Neuron (in vitro differentiated cells): ENCODE data around the gene GPR151.
"Not testable (repeated sequence)": the region's sequence is repeated elsewhere in the genome, so short reads cannot be mapped to it uniquely, and the experiment has no call there.

Experiments
- H2AFZ ChIP-seq: one replicate; pipeline ENCODE4 v1.6.1; 2013; ENCODE audit warnings: low read depth, mild to moderate bottlenecking, inconsistent platforms, low read length, moderate library complexity
- H3K27me3 ChIP-seq: one replicate; pipeline ENCODE4 v1.6.1; 2013; ENCODE audit warnings: low read length; ENCODE audit not compliant: insufficient read depth
- H3K36me3 ChIP-seq: one replicate; pipeline ENCODE4 v1.6.1; 2013; ENCODE audit warnings: low read length; ENCODE audit not compliant: insufficient read depth
- H3K4me1 ChIP-seq: one replicate; pipeline ENCODE4 v1.6.1; 2013; ENCODE audit warnings: low read length; ENCODE audit not compliant: insufficient read depth
- H3K4me3 ChIP-seq: 2 replicates; pipeline ENCODE4 v1.5.1; 2013; ENCODE audit warnings: mild to moderate bottlenecking, low read length, moderate library complexity
- H3K9me3 ChIP-seq: one replicate; pipeline ENCODE4 v1.6.1; 2013; ENCODE audit warnings: low read length

GPR151 gene

DNA sequence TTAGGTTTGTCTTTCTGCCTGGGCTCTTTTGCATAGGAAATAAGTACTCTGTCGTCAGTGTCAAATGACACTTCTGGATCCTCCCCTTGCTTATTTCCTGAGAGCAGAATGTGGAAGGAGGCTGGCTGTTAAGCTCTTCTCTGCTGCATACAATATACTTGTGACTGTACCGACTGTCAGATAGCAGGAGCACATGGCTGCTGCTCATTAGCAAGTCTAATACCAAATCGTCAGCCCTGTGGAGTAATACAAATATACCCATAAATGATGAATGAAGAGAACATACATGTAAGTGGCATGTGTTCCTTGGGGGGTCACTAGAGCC lies at the start of gene GPR151:
Gene GPR151, minus strand, starts transcription at position 40 of the 325 bp plus-strand sequence. CDS start 77 bp downstream, outside the sequence.
- Histone ChIP-seq H3K9me3 (no peaks in the 10 kb centered on the region), H3K4me3 (no peak within 1 kb of the TSS), H2AFZ (no peak within 1 kb of the TSS), H3K36me3 (peaks cover 14% of the 10 kb centered on the region), H3K27me3 (no peaks in the 10 kb centered on the region), H3K4me1 (no peaks in the 10 kb centered on the region)

DNA sequence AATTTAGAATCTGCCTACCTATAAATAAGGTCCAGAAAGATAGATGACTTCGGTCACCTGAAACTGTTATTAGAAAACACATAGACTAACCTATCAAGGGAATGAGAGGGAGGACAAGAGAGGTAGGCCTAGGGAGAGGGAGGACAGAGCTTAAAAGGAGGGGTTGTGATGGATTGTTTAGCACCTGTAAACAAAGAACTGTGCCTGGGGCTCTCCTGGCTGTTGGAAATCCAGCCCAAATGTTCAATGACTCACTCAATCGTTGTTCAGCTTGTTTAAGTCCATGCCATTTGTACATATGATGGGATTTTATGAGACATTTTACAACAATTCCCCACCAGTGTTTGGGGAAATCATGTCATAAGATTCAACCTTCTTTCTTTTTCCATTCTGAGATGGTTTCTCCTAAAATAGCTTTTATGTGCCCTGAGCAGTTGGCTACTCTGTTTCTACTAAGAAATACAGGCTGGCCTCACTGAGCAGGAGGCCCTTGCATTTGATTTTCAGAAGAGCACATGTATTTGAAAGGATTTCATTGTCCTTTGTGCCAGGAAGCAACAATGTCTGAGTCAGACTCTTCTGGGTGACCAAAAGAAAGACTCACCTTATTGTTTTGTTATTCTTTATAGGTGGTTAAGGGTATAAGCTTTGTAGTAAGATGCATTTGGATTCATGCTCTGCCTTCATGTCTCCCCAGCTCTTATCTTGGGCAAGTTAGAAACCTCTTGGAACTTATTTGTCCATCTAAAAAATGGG lies 48.2 kb upstream of the GPR151 start:
- H3K27me3 ChIP-seq = no peaks in the 10 kb centered on the region
- H3K9me3 ChIP-seq = no peaks in the 10 kb centered on the region
- H3K4me1 ChIP-seq = peaks cover 7% of the 10 kb centered on the region
- H3K36me3 ChIP-seq = no peaks in the 10 kb centered on the region
- H2AFZ ChIP-seq = no peak overlapping the region
- H3K4me3 ChIP-seq = no peak overlapping the region

GRCh38 chr5:146562461-146562860 lies 46.5 kb upstream of the GPR151 start:
- H3K36me3 ChIP-seq = no peaks in the 10 kb centered on the region
- no peaks in the 10 kb centered on the region for H3K27me3 ChIP-seq
- H3K4me1 ChIP-seq = peaks cover 7% of the 10 kb centered on the region
- no peak overlapping the region for H2AFZ ChIP-seq
- H3K4me3 ChIP-seq = no peak overlapping the region
- no peaks in the 10 kb centered on the region for H3K9me3 ChIP-seq

DNA sequence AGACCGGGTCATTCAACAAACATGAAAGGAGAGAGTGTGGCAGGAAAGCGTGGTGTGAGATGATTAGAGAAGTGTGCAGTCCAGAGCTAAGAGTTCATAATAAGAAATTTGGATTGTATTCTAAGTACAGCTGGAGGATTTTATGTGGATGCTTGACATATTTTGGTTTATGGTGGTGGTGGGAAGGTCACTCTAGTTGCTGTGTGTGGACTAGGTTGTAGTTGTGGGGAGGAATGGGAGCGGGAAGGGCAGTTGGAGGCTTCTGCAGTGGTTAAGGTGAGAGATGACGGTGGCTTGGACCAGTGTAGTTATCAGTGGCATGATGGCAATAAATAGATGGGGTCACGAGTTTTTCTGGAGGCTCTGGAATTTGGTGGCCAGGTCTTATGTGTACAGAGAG lies 45.7 kb upstream of the GPR151 start:
- Histone ChIP-seq H3K4me3 (no peak overlapping the region), H3K27me3 (no peaks in the 10 kb centered on the region), H2AFZ (no peak overlapping the region), H3K9me3 (no peaks in the 10 kb centered on the region), H3K36me3 (no peaks in the 10 kb centered on the region), H3K4me1 (peaks cover 7% of the 10 kb centered on the region)

- Histone ChIP-seq H3K4me3 (no peak overlapping the region), H3K27me3 (no peaks in the 10 kb centered on the region), H2AFZ (no peak overlapping the region), H3K36me3 (no peaks in the 10 kb centered on the region), H3K4me1 (peaks cover 5% of the 10 kb centered on the region), H3K9me3 (no peaks in the 10 kb centered on the region)
Observed at GRCh38 chr5:146560205-146560812, 44.3 kb upstream of the GPR151 start.

DNA sequence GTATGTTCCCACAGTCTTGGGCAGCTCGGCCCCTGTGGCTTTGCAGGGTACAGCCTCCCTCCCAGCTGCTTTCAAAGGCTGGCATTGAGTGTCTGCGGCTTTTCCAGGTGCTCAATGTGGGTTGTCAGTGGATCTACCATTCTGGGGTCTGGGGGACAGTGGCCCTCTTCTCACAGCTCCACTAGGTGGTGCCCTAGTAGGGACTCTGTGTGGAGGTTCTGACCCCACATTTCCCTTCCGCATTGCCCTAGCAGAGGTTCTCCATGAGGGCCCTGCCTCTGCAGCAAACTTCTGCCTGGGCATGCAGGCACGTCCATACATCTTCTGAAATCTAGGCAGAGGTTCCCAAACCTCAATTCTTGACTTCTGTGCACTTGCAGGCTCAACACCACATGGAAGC lies 40.9 kb upstream of the GPR151 start:
- H2AFZ ChIP-seq, H3K9me3 ChIP-seq, H3K27me3 ChIP-seq, H3K36me3 ChIP-seq, H3K4me1 ChIP-seq, H3K4me3 ChIP-seq: not testable (repeated sequence)

DNA sequence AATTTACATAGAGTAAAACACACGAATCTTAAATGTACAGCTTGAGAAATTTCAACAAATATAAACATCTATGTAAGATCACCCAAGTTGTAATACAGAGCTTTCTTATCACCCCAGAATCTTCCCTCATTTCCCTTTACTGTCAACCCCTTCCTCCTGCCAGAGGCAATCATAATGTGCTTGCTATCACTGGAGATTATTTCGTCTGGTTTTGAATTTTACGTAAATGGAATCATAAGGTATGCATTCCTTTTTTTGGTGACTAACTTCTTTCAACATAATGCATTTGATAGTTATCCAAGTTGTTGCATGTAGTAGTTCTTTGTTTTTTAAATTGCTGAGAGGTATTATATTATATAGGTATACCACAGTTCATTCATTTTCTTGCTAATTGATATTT lies 37.5 kb upstream of the GPR151 start:
- no peak overlapping the region for H3K4me3 ChIP-seq
- H3K36me3 ChIP-seq = no peaks in the 10 kb centered on the region
- H3K9me3 ChIP-seq = no peaks in the 10 kb centered on the region
- no peak overlapping the region for H2AFZ ChIP-seq
- H3K27me3 ChIP-seq = no peaks in the 10 kb centered on the region
- no peaks in the 10 kb centered on the region for H3K4me1 ChIP-seq

GRCh38 chr5:146549615-146550014 lies 33.6 kb upstream of the GPR151 start:
- H3K27me3 ChIP-seq = no peaks in the 10 kb centered on the region
- no peaks in the 10 kb centered on the region for H3K9me3 ChIP-seq
- no peak overlapping the region for H3K4me3 ChIP-seq
- H2AFZ ChIP-seq = no peak overlapping the region
- H3K36me3 ChIP-seq = no peaks in the 10 kb centered on the region
- no peaks in the 10 kb centered on the region for H3K4me1 ChIP-seq

GRCh38 chr5:146548781-146549449 lies 32.9 kb upstream of the GPR151 start:
- Histone ChIP-seq H2AFZ (no peak overlapping the region), H3K4me3 (no peak overlapping the region), H3K27me3 (no peaks in the 10 kb centered on the region), H3K36me3 (no peaks in the 10 kb centered on the region), H3K4me1 (no peaks in the 10 kb centered on the region), H3K9me3 (no peaks in the 10 kb centered on the region)

- Histone ChIP-seq H3K4me3 (no peak overlapping the region), H3K36me3 (no peaks in the 10 kb centered on the region), H3K27me3 (no peaks in the 10 kb centered on the region), H3K9me3 (no peaks in the 10 kb centered on the region), H2AFZ (no peak overlapping the region), H3K4me1 (peaks cover 10% of the 10 kb centered on the region)
Observed at GRCh38 chr5:146544232-146544631, 28.2 kb upstream of the GPR151 start.

- Histone ChIP-seq H2AFZ (no peak overlapping the region), H3K27me3 (no peaks in the 10 kb centered on the region), H3K4me1 (peaks cover 10% of the 10 kb centered on the region), H3K9me3 (no peaks in the 10 kb centered on the region), H3K4me3 (no peak overlapping the region), H3K36me3 (no peaks in the 10 kb centered on the region)
Observed at GRCh38 chr5:146541958-146542849, 26.2 kb upstream of the GPR151 start.

DNA sequence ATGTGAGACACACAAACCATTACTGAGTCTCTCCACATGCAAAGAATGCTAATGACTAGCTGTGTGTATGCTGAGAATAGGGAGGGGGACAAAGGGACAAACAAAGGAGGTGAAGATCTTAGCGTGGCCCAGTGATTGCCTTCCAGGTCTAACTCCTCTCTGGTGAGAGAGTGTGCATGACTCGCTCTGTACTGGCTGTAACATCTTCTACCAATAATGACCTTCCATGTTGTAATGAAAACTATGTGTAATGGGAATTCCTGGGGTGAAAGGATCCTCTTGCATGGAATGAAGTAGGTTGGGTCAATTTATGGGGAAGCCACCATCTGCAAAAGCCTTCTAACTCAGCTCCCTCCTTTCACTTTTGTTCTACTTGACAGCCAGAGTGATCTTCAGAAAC lies 24.4 kb upstream of the GPR151 start:
- no peak overlapping the region for H2AFZ ChIP-seq
- H3K9me3 ChIP-seq = no peaks in the 10 kb centered on the region
- H3K4me1 ChIP-seq = peaks cover 10% of the 10 kb centered on the region
- H3K36me3 ChIP-seq = no peaks in the 10 kb centered on the region
- no peak overlapping the region for H3K4me3 ChIP-seq
- H3K27me3 ChIP-seq = no peaks in the 10 kb centered on the region

DNA sequence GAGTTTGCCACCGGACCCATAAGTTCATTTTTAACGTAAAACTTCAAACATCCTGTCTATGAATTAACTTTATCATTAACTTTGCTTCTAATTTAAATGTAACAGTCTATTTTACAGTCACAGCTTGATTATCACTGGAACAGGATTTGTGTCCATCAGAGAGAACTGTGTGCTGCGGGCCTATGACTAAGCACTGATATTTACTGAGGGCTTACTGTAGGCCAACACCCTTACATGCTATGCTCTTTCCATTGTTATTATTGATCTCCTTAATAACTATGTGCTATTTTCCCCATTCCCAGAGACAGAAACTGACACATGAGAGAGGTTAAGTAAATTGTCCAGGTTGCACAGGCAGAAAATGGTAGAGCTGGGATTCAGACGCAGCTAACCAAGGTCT lies 24.0 kb upstream of the GPR151 start:
- no peaks in the 10 kb centered on the region for H3K9me3 ChIP-seq
- H3K4me3 ChIP-seq = no peak overlapping the region
- H3K4me1 ChIP-seq = peaks cover 10% of the 10 kb centered on the region
- H2AFZ ChIP-seq = no peak overlapping the region
- no peaks in the 10 kb centered on the region for H3K27me3 ChIP-seq
- no peaks in the 10 kb centered on the region for H3K36me3 ChIP-seq
